ENCODE data around the gene ATXN8OS.
"Not testable (repeated sequence)": the region's sequence is repeated elsewhere in the genome, so short reads cannot be mapped to it uniquely, and the experiment has no call there.

The ATXN8OS gene

GRCh38 chr13:70117338-70117905 is 9.8 kb downstream of the ATXN8OS start:
- Histone ChIP-seq H3K27me3 (ENCODE audit: control insufficient read depth in 5 of 5, insufficient read depth in 4 of 5, low read length in 5 of 5) (no peaks in the 10 kb centered on the region), H3K4me1 (ENCODE audit: control insufficient read depth in 5 of 5, insufficient read depth in 5 of 5, low read length in 5 of 5) (no peaks in the 10 kb centered on the region), H3K27ac (ENCODE audit: low read depth, low read length) (no peak overlapping the region), H3K36me3 (ENCODE audit: control insufficient read depth in 5 of 5, insufficient read depth in 5 of 5, low read length in 5 of 5) (no peaks in the 10 kb centered on the region), H3K9me3 (ENCODE audit: control insufficient read depth in 5 of 5, low read length in 5 of 5) (no peaks in the 10 kb centered on the region), H3K4me3 (ENCODE audit: low read depth in 1 of 5, low read length in 5 of 5) (no peak overlapping the region), H3K9ac (ENCODE audit: low read length in 5 of 5) (no peak overlapping the region)

DNA sequence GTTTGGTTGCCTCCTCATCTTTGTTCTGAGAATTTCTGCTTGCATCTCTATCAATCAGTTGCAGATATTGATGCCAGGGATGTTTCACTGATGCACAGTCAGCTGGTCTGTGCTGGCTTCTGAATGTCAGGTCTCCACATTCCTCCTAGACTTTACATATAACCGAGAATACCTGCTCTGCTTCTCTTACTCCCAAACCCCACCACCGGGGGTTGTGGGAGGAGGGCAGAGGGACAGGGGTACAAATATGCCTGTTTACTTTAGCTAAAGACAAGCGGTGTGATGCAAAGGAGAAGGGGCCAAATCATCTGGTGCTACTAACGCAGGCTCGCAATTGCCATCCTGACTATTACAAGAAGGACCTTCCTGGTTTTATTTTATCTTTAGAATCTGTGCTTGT is 18.1 kb downstream of the ATXN8OS start:
- Histone ChIP-seq H3K27me3 (ENCODE audit: control insufficient read depth in 5 of 5, insufficient read depth in 4 of 5, low read length in 5 of 5) (no peaks in the 10 kb centered on the region), H3K4me3 (ENCODE audit: low read depth in 1 of 5, low read length in 5 of 5) (no peak overlapping the region), H3K9me3 (ENCODE audit: control insufficient read depth in 5 of 5, low read length in 5 of 5) (no peaks in the 10 kb centered on the region), H3K27ac (ENCODE audit: low read depth, low read length) (no peak overlapping the region), H3K4me1 (ENCODE audit: control insufficient read depth in 5 of 5, insufficient read depth in 5 of 5, low read length in 5 of 5) (no peaks in the 10 kb centered on the region), H3K9ac (ENCODE audit: low read length in 5 of 5) (no peak overlapping the region), H3K36me3 (ENCODE audit: control insufficient read depth in 5 of 5, insufficient read depth in 5 of 5, low read length in 5 of 5) (no peaks in the 10 kb centered on the region)

GRCh38 chr13:70128098-70128497 is 20.5 kb downstream of the ATXN8OS start:
- Histone ChIP-seq H3K4me3 (ENCODE audit: low read depth in 1 of 5, low read length in 5 of 5) (no peak overlapping the region), H3K27me3 (ENCODE audit: control insufficient read depth in 5 of 5, insufficient read depth in 4 of 5, low read length in 5 of 5) (no peaks in the 10 kb centered on the region), H3K4me1 (ENCODE audit: control insufficient read depth in 5 of 5, insufficient read depth in 5 of 5, low read length in 5 of 5) (no peaks in the 10 kb centered on the region), H3K9me3 (ENCODE audit: control insufficient read depth in 5 of 5, low read length in 5 of 5) (no peaks in the 10 kb centered on the region), H3K9ac (ENCODE audit: low read length in 5 of 5) (no peak overlapping the region), H3K27ac (ENCODE audit: low read depth, low read length) (no peak overlapping the region), H3K36me3 (ENCODE audit: control insufficient read depth in 5 of 5, insufficient read depth in 5 of 5, low read length in 5 of 5) (no peaks in the 10 kb centered on the region)

DNA sequence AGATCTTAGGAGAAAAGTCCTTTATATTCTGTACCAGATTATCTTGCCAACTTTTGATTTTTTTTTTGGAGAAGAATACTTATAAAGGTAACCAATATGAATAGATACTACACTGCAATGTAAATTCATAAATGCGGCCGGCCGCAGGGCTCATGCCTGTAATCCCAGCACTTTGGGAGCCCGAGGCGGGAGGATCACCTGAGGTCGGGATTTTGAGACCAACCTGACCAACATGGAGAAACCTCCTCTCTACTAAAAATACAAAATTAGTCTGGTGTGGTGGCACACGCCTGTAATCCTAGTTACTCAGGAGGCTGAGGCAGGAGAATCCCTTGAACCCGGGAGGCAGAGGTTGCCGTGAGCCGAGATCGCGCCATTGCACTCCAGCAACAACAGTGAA is 35.0 kb downstream of the ATXN8OS start:
- H3K9me3 ChIP-seq (ENCODE audit: control insufficient read depth in 5 of 5, low read length in 5 of 5); H3K4me1 ChIP-seq (ENCODE audit: control insufficient read depth in 5 of 5, insufficient read depth in 5 of 5, low read length in 5 of 5); H3K36me3 ChIP-seq (ENCODE audit: control insufficient read depth in 5 of 5, insufficient read depth in 5 of 5, low read length in 5 of 5); H3K4me3 ChIP-seq (ENCODE audit: low read depth in 1 of 5, low read length in 5 of 5); H3K9ac ChIP-seq (ENCODE audit: low read length in 5 of 5); H3K27ac ChIP-seq (ENCODE audit: low read depth, low read length); H3K27me3 ChIP-seq (ENCODE audit: control insufficient read depth in 5 of 5, insufficient read depth in 4 of 5, low read length in 5 of 5): not testable (repeated sequence)

DNA sequence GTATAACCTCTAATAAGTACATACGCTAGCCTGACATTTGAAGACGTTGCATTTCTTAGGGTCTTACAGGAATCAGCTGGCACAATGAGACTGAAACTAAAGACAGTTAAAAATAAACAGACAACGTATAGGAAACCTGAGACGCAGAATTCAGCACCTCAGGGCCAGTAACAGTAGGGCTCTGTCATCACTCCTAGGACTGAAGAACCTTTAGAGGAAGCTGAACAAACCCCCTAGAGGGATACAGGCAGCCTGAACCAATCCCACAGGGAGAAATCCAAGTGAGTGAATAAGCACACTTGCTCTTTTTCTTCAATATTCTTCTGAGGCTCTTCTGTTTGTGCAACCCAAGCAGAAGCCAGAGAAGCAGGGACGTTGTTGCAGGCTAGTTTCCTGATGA is 54.5 kb downstream of the ATXN8OS start:
- no peak overlapping the region for H3K9ac ChIP-seq (ENCODE audit: low read length in 5 of 5)
- no peaks in the 10 kb centered on the region for H3K9me3 ChIP-seq (ENCODE audit: control insufficient read depth in 5 of 5, low read length in 5 of 5)
- no peaks in the 10 kb centered on the region for H3K4me1 ChIP-seq (ENCODE audit: control insufficient read depth in 5 of 5, insufficient read depth in 5 of 5, low read length in 5 of 5)
- H3K4me3 ChIP-seq (ENCODE audit: low read depth in 1 of 5, low read length in 5 of 5): no peak overlapping the region
- no peaks in the 10 kb centered on the region for H3K27me3 ChIP-seq (ENCODE audit: control insufficient read depth in 5 of 5, insufficient read depth in 4 of 5, low read length in 5 of 5)
- no peak overlapping the region for H3K27ac ChIP-seq (ENCODE audit: low read depth, low read length)
- H3K36me3 ChIP-seq (ENCODE audit: control insufficient read depth in 5 of 5, insufficient read depth in 5 of 5, low read length in 5 of 5): no peaks in the 10 kb centered on the region

DNA sequence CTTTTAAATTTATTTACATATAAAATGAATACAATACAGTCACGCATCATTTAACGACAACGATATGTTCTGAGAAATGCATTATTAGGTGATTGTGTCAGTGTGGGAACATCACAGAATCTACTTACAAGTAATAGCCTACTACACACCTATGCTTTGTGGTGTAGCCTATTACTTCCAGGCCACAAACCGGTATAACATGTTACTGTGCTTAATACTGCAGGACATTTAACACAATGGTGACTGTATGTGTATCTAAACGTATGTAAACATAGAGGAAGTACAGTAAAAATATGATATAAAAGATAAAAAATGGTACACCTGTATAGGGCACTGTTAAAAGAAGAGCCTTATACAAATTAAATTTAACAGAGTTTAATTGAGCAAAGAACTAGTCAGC is 63.1 kb downstream of the ATXN8OS start:
- Histone ChIP-seq H3K4me1 (ENCODE audit: control insufficient read depth in 5 of 5, insufficient read depth in 5 of 5, low read length in 5 of 5) (no peaks in the 10 kb centered on the region), H3K9ac (ENCODE audit: low read length in 5 of 5) (no peak overlapping the region), H3K9me3 (ENCODE audit: control insufficient read depth in 5 of 5, low read length in 5 of 5) (no peaks in the 10 kb centered on the region)

GRCh38 chr13:70171151-70171550 is 63.5 kb downstream of the ATXN8OS start:
- Histone ChIP-seq H3K9me3 (ENCODE audit: control insufficient read depth in 5 of 5, low read length in 5 of 5) (no peaks in the 10 kb centered on the region), H3K27ac (ENCODE audit: low read depth, low read length) (no peak overlapping the region), H3K36me3 (ENCODE audit: control insufficient read depth in 5 of 5, insufficient read depth in 5 of 5, low read length in 5 of 5) (no peaks in the 10 kb centered on the region), H3K9ac (ENCODE audit: low read length in 5 of 5) (no peak overlapping the region), H3K4me3 (ENCODE audit: low read depth in 1 of 5, low read length in 5 of 5) (no peak overlapping the region), H3K4me1 (ENCODE audit: control insufficient read depth in 5 of 5, insufficient read depth in 5 of 5, low read length in 5 of 5) (no peaks in the 10 kb centered on the region), H3K27me3 (ENCODE audit: control insufficient read depth in 5 of 5, insufficient read depth in 4 of 5, low read length in 5 of 5) (no peaks in the 10 kb centered on the region)

More for the DNA sequence above, 63.1 kb downstream of the ATXN8OS start:
- Histone ChIP-seq H3K4me3 (ENCODE audit: low read depth in 1 of 5, low read length in 5 of 5) (no peak overlapping the region), H3K27me3 (ENCODE audit: control insufficient read depth in 5 of 5, insufficient read depth in 4 of 5, low read length in 5 of 5) (no peaks in the 10 kb centered on the region), H3K27ac (ENCODE audit: low read depth, low read length) (no peak overlapping the region), H3K36me3 (ENCODE audit: control insufficient read depth in 5 of 5, insufficient read depth in 5 of 5, low read length in 5 of 5) (no peaks in the 10 kb centered on the region)

- no peak overlapping the region for H3K9ac ChIP-seq (ENCODE audit: low read length in 5 of 5)
- no peak overlapping the region for H3K27ac ChIP-seq (ENCODE audit: low read depth, low read length)
- no peaks in the 10 kb centered on the region for H3K9me3 ChIP-seq (ENCODE audit: control insufficient read depth in 5 of 5, low read length in 5 of 5)
- H3K27me3 ChIP-seq (ENCODE audit: control insufficient read depth in 5 of 5, insufficient read depth in 4 of 5, low read length in 5 of 5): no peaks in the 10 kb centered on the region
- no peaks in the 10 kb centered on the region for H3K36me3 ChIP-seq (ENCODE audit: control insufficient read depth in 5 of 5, insufficient read depth in 5 of 5, low read length in 5 of 5)
- H3K4me1 ChIP-seq (ENCODE audit: control insufficient read depth in 5 of 5, insufficient read depth in 5 of 5, low read length in 5 of 5): no peaks in the 10 kb centered on the region
- no peak overlapping the region for H3K4me3 ChIP-seq (ENCODE audit: low read depth in 1 of 5, low read length in 5 of 5)
Measured at GRCh38 chr13:70172946-70173597, 65.4 kb downstream of the ATXN8OS start.

DNA sequence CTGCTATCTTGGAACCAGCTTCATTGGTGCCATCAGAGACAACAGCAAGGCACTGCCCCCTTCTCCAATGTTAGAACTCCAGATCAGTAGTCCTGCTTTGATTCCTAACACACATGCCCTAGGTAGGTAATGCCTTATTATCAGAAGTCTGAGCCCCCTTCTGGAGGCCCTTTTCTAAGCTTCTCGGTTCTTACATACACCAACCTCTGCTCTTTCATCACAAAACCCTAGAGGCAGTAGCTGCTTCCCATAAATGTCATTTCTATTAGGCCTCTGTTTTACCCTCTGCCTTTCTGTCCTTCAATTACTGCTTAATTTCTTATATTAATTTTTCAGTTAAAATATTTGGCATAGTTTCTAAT is 66.0 kb downstream of the ATXN8OS start:
- Histone ChIP-seq H3K36me3 (ENCODE audit: control insufficient read depth in 5 of 5, insufficient read depth in 5 of 5, low read length in 5 of 5) (no peaks in the 10 kb centered on the region), H3K4me3 (ENCODE audit: low read depth in 1 of 5, low read length in 5 of 5) (no peak overlapping the region), H3K9ac (ENCODE audit: low read length in 5 of 5) (no peak overlapping the region), H3K27me3 (ENCODE audit: control insufficient read depth in 5 of 5, insufficient read depth in 4 of 5, low read length in 5 of 5) (no peaks in the 10 kb centered on the region), H3K9me3 (ENCODE audit: control insufficient read depth in 5 of 5, low read length in 5 of 5) (no peaks in the 10 kb centered on the region), H3K27ac (ENCODE audit: low read depth, low read length) (no peak overlapping the region), H3K4me1 (ENCODE audit: control insufficient read depth in 5 of 5, insufficient read depth in 5 of 5, low read length in 5 of 5) (no peaks in the 10 kb centered on the region)

DNA sequence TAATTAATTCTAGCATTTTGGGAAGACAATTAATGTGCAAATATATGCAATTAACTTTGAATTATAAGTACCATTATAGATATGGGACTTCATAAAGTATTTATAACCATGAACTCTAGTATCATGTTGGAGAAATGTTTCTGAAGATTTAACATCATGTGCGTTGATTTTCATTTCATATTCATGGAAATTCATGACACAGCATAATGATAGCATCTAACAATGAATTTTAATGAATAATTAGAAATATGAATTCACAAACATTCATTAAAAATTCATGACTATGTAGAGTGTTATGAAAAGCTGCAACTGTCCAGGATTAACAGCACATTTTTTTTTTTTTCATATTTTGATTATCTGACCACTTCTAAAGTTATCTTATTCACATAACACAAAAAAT is 70.7 kb downstream of the ATXN8OS start:
- Histone ChIP-seq H3K27me3 (ENCODE audit: control insufficient read depth in 5 of 5, insufficient read depth in 4 of 5, low read length in 5 of 5) (no peaks in the 10 kb centered on the region), H3K36me3 (ENCODE audit: control insufficient read depth in 5 of 5, insufficient read depth in 5 of 5, low read length in 5 of 5) (no peaks in the 10 kb centered on the region), H3K27ac (ENCODE audit: low read depth, low read length) (no peak overlapping the region), H3K9me3 (ENCODE audit: control insufficient read depth in 5 of 5, low read length in 5 of 5) (no peaks in the 10 kb centered on the region), H3K9ac (ENCODE audit: low read length in 5 of 5) (no peak overlapping the region), H3K4me3 (ENCODE audit: low read depth in 1 of 5, low read length in 5 of 5) (no peak overlapping the region), H3K4me1 (ENCODE audit: control insufficient read depth in 5 of 5, insufficient read depth in 5 of 5, low read length in 5 of 5) (no peaks in the 10 kb centered on the region)
